ENCODE measurements around the gene OR1F1.
"Not testable (repeated sequence)": the region's sequence is repeated elsewhere in the genome, so short reads cannot be mapped to it uniquely, and the experiment has no call there.

The OR1F1 gene

GRCh38 chr16:3195975-3196374, 8.0 kb downstream of the OR1F1 start:
- Histone ChIP-seq H3K27ac (no peak overlapping the region), H3K4me3 (IDR thresholded peaks at IDR 0.05; ENCODE audit: insufficient read depth, low read depth, low read length) (no peak overlapping the region), H3K27me3 (ENCODE audit: insufficient read depth, low read depth) (peaks cover 4% of the 10 kb centered on the region; the same call in 1 of the 2 replicates), H2AFZ (ENCODE audit: low read depth) (no peak overlapping the region), H3K79me2 (ENCODE audit: insufficient read depth, low read depth) (no peaks in the 10 kb centered on the region), H4K20me1 (ENCODE audit: insufficient read depth) (no peaks in the 10 kb centered on the region), H3K9ac (no peak overlapping the region), H3K4me1 (ENCODE audit: low read depth, poor library complexity, severe bottlenecking) (peaks cover 8% of the 10 kb centered on the region), H3K36me3 (ENCODE audit: insufficient read depth) (no peaks in the 10 kb centered on the region), H3K4me2 (no peak overlapping the region)
- TF ChIP-seq CTCF (conservative IDR thresholded peaks at IDR 0.05; ENCODE audit: low read depth, low read length), result no peak

DNA sequence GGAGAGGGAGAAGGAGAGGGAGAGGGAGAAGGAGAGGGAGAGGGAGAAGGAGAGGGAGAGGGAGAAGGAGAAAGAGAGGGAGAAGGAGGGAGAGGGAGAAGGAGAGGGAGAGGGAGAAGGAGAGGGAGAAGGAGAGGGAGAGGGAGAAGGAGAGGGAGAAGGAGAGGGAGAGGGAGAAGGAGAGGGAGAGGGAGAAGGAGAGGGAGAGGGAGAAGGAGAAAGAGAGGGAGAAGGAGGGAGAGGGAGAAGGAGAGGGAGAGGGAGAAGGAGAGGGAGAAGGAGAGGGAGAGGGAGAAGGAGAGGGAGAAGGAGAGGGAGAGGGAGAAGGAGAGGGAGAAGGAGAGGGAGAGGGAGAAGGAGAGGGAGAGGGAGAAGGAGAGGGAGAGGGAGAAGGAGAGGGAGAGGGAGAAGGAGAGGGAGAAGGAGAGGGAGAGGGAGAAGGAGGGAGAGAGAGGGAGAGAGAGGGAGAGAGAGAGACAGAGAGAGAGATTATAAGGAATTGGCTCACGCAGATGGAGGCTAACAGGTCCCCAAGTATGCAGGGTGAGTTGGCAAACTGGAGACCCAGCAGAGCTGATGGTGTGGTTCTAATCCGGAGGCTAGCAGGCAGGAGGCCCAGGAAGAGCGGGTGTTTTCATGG, 9.8 kb downstream of the OR1F1 start:
- H3K27me3 ChIP-seq (ENCODE audit: insufficient read depth, low read depth); H3K9ac ChIP-seq; H3K4me2 ChIP-seq; H3K27ac ChIP-seq; H4K20me1 ChIP-seq (ENCODE audit: insufficient read depth); H2AFZ ChIP-seq (ENCODE audit: low read depth); H3K79me2 ChIP-seq (ENCODE audit: insufficient read depth, low read depth); H3K36me3 ChIP-seq (ENCODE audit: insufficient read depth); H3K4me1 ChIP-seq (ENCODE audit: low read depth, poor library complexity, severe bottlenecking); H3K4me3 ChIP-seq (IDR thresholded peaks at IDR 0.05; ENCODE audit: insufficient read depth, low read depth, low read length): not testable (repeated sequence)

GRCh38 chr16:3198334-3199072, 10.5 kb downstream of the OR1F1 start:
- no peak for TF ChIP-seq CTCF (conservative IDR thresholded peaks at IDR 0.05; ENCODE audit: low read depth, low read length)
- H3K27me3 ChIP-seq (ENCODE audit: insufficient read depth, low read depth), result peaks cover 4% of the 10 kb centered on the region; the same call in 1 of the 2 replicates
- no peak overlapping the region for H3K27ac ChIP-seq
- H2AFZ ChIP-seq (ENCODE audit: low read depth), result no peak overlapping the region
- H3K4me2 ChIP-seq, result no peak overlapping the region
- no peaks in the 10 kb centered on the region for H3K79me2 ChIP-seq (ENCODE audit: insufficient read depth, low read depth)
- peaks cover 8% of the 10 kb centered on the region for H3K4me1 ChIP-seq (ENCODE audit: low read depth, poor library complexity, severe bottlenecking)
- H3K9ac ChIP-seq, result no peak overlapping the region
- H3K36me3 ChIP-seq (ENCODE audit: insufficient read depth), result no peaks in the 10 kb centered on the region
- no peak overlapping the region for H3K4me3 ChIP-seq (IDR thresholded peaks at IDR 0.05; ENCODE audit: insufficient read depth, low read depth, low read length)
- H4K20me1 ChIP-seq (ENCODE audit: insufficient read depth), result no peaks in the 10 kb centered on the region

GRCh38 chr16:3202903-3203539, 15.0 kb downstream of the OR1F1 start:
- Histone ChIP-seq H3K4me2 (no peak overlapping the region), H3K36me3 (ENCODE audit: insufficient read depth) (no peaks in the 10 kb centered on the region), H3K27me3 (ENCODE audit: insufficient read depth, low read depth) (no peaks in the 10 kb centered on the region), H3K4me1 (ENCODE audit: low read depth, poor library complexity, severe bottlenecking) (no peaks in the 10 kb centered on the region), H3K9ac (no peak overlapping the region), H2AFZ (ENCODE audit: low read depth) (no peak overlapping the region), H4K20me1 (ENCODE audit: insufficient read depth) (no peaks in the 10 kb centered on the region), H3K79me2 (ENCODE audit: insufficient read depth, low read depth) (no peaks in the 10 kb centered on the region), H3K4me3 (IDR thresholded peaks at IDR 0.05; ENCODE audit: insufficient read depth, low read depth, low read length) (no peak overlapping the region), H3K27ac (no peak overlapping the region)
- no peak for TF ChIP-seq CTCF (conservative IDR thresholded peaks at IDR 0.05; ENCODE audit: low read depth, low read length)

GRCh38 chr16:3205939-3206338, 17.9 kb downstream of the OR1F1 start:
- H3K79me2 ChIP-seq (ENCODE audit: insufficient read depth, low read depth); H3K4me2 ChIP-seq; H3K36me3 ChIP-seq (ENCODE audit: insufficient read depth); H4K20me1 ChIP-seq (ENCODE audit: insufficient read depth); H3K9ac ChIP-seq; H3K27me3 ChIP-seq (ENCODE audit: insufficient read depth, low read depth); H3K4me3 ChIP-seq (IDR thresholded peaks at IDR 0.05; ENCODE audit: insufficient read depth, low read depth, low read length); H3K4me1 ChIP-seq (ENCODE audit: low read depth, poor library complexity, severe bottlenecking); H3K27ac ChIP-seq; H2AFZ ChIP-seq (ENCODE audit: low read depth): not testable (repeated sequence)
